SK-N-SH treated with all-trans-retinoic acid at 6 μM for 48 hours (cell line): ENCODE data around the gene YEATS2.

Experiments
- ATAC-seq: fragments of 200-7000 bp; cut with Tn5 transposase; 3 replicates; pipeline ENCODE4 v1.9.1; 2020; ENCODE audit warnings: mild to moderate bottlenecking, moderate library complexity
- ARNTL ChIP-seq: fragments of 450-650 bp; formaldehyde crosslinking; IDR thresholded peaks from 2 replicates; pipeline ENCODE4 v1.5.0; 2020; ENCODE audit warnings: low read depth, mild to moderate bottlenecking, moderate library complexity, borderline replicate concordance
- CREB5 ChIP-seq: fragments of 250-450 bp; sonication (Bioruptor Pico); IDR thresholded peaks from 2 replicates; pipeline ENCODE4 v1.5.1; 2020; ENCODE audit warnings: low read depth, mild to moderate bottlenecking, moderate library complexity
- CSDC2 ChIP-seq: fragments of 250-450 bp; sonication (Bioruptor Pico); IDR thresholded peaks from 2 replicates; pipeline ENCODE4 v1.5.0; 2020; ENCODE audit warnings: mild to moderate bottlenecking, moderate library complexity
- CSRNP3 ChIP-seq: fragments of 250-450 bp; sonication (Bioruptor Pico); IDR thresholded peaks from 2 replicates; pipeline ENCODE4 v1.5.1; 2021; ENCODE audit warnings: mild to moderate bottlenecking, moderate library complexity
- ESRRG ChIP-seq: fragments of 250-450 bp; sonication (Bioruptor Pico); IDR thresholded peaks from 2 replicates; pipeline ENCODE4 v1.6.1; 2021; ENCODE audit warnings: mild to moderate bottlenecking
- GLIS3 ChIP-seq: fragments of 250-450 bp; sonication (Bioruptor Pico); IDR thresholded peaks from 2 replicates; pipeline ENCODE4 v1.5.0; 2020; ENCODE audit warnings: mild to moderate bottlenecking, moderate library complexity
- ISL1 ChIP-seq: fragments of 250-450 bp; sonication (Bioruptor Pico); IDR thresholded peaks from 2 replicates; pipeline ENCODE4 v2.1.2; 2022; ENCODE audit warnings: mild to moderate bottlenecking, moderate library complexity
- OSR1 ChIP-seq: fragments of 250-450 bp; sonication (Bioruptor Pico); IDR thresholded peaks from 2 replicates; pipeline ENCODE4 v1.8.0; 2022; ENCODE audit warnings: moderate library complexity, mild to moderate bottlenecking, inconsistent platforms
- PPARA ChIP-seq: fragments of 250-450 bp; sonication (Bioruptor Pico); IDR thresholded peaks from 2 replicates; pipeline ENCODE4 v1.5.0; 2020; ENCODE audit warnings: mild to moderate bottlenecking, borderline replicate concordance
- RARB ChIP-seq: fragments of 250-450 bp; sonication (Bioruptor Pico); IDR thresholded peaks from 2 replicates; pipeline ENCODE4 v1.8.0; 2021; ENCODE audit warnings: mild to moderate bottlenecking, moderate library complexity
- SNAI2 ChIP-seq: fragments of 250-450 bp; sonication (Bioruptor Pico); IDR thresholded peaks from 2 replicates; pipeline ENCODE4 v1.5.0; 2020; ENCODE audit warnings: mild to moderate bottlenecking, moderate library complexity
- TOX ChIP-seq: fragments of 250-450 bp; sonication (Bioruptor Pico); IDR thresholded peaks from 2 replicates; pipeline ENCODE4 v1.8.0; 2021; ENCODE audit warnings: mild to moderate bottlenecking, moderate library complexity, borderline replicate concordance
- ZC3H10 ChIP-seq: fragments of 250-450 bp; sonication (Bioruptor Pico); IDR thresholded peaks from 2 replicates; pipeline ENCODE4 v1.5.1; 2021; ENCODE audit warnings: mild to moderate bottlenecking, moderate library complexity
- ZFP3 ChIP-seq: fragments of 250-450 bp; sonication (Bioruptor Pico); IDR thresholded peaks from 2 replicates; pipeline ENCODE4 v1.5.0; 2020; ENCODE audit warnings: mild to moderate bottlenecking, moderate library complexity
- ZFP30 ChIP-seq: fragments of 450-650 bp; formaldehyde crosslinking; IDR thresholded peaks from 2 replicates; pipeline ENCODE4 v1.5.0; 2022; ENCODE audit warnings: mild to moderate bottlenecking, moderate library complexity
- ZNF565 ChIP-seq: fragments of 450-650 bp; formaldehyde crosslinking; conservative IDR thresholded peaks from 2 replicates; pipeline ENCODE4 v1.5.0; 2020; ENCODE audit warnings: low read depth, mild to moderate bottlenecking, moderate library complexity
- ZNF70 ChIP-seq: fragments of 450-650 bp; formaldehyde crosslinking; IDR thresholded peaks from 2 replicates; pipeline ENCODE4 v1.5.0; 2020; ENCODE audit warnings: mild to moderate bottlenecking, moderate library complexity
- ZNF8 ChIP-seq: fragments of 450-650 bp; formaldehyde crosslinking; IDR thresholded peaks from 2 replicates; pipeline ENCODE4 v1.5.0; 2020; ENCODE audit warnings: mild to moderate bottlenecking, moderate library complexity
- TF ChIP-seq, protein P1 (sequence below): fragments of 250-450 bp; sonication (Bioruptor Pico); IDR thresholded peaks from 2 replicates; pipeline ENCODE4 v1.8.0; 2021; ENCODE audit warnings: low read depth, mild to moderate bottlenecking, moderate library complexity, borderline replicate concordance
- TF ChIP-seq, protein P2 (sequence below): fragments of 250-450 bp; sonication (Bioruptor Pico); IDR thresholded peaks from 2 replicates; pipeline ENCODE4 v1.5.0; 2020; ENCODE audit warnings: mild to moderate bottlenecking, moderate library complexity
- TF ChIP-seq, protein P3 (sequence below): fragments of 250-450 bp; sonication (Bioruptor Pico); IDR thresholded peaks from 2 replicates; pipeline ENCODE4 v1.8.0; 2020; ENCODE audit warnings: mild to moderate bottlenecking, moderate library complexity, borderline replicate concordance

Gene YEATS2

GRCh38 chr3:183845608-183846288, 148.2 kb downstream of the YEATS2 start:
- ATAC-seq = peak; percentile 78

GRCh38 chr3:183854318-183855035, 156.9 kb downstream of the YEATS2 start:
- TF ChIP-seq SNAI2 (CRISPR knock-in tag) (no peak), OSR1 (no peak), ISL1 (no peak), ZFP30 (no peak), ARNTL (CRISPR knock-in tag) (no peak)
- TF ChIP-seq, protein P1, sequence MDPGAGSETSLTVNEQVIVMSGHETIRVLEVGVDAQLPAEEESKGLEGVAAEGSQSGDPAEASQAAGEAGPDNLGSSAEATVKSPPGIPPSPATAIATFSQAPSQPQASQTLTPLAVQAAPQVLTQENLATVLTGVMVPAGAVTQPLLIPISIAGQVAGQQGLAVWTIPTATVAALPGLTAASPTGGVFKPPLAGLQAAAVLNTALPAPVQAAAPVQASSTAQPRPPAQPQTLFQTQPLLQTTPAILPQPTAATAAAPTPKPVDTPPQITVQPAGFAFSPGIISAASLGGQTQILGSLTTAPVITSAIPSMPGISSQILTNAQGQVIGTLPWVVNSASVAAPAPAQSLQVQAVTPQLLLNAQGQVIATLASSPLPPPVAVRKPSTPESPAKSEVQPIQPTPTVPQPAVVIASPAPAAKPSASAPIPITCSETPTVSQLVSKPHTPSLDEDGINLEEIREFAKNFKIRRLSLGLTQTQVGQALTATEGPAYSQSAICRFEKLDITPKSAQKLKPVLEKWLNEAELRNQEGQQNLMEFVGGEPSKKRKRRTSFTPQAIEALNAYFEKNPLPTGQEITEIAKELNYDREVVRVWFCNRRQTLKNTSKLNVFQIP (CRISPR knock-in tag) = no peak
- ATAC-seq = no peak

More at GRCh38 chr3:183845608-183846288, 148.2 kb downstream of the YEATS2 start:
- no peak for TF ChIP-seq TOX
- TF ChIP-seq, protein P2, sequence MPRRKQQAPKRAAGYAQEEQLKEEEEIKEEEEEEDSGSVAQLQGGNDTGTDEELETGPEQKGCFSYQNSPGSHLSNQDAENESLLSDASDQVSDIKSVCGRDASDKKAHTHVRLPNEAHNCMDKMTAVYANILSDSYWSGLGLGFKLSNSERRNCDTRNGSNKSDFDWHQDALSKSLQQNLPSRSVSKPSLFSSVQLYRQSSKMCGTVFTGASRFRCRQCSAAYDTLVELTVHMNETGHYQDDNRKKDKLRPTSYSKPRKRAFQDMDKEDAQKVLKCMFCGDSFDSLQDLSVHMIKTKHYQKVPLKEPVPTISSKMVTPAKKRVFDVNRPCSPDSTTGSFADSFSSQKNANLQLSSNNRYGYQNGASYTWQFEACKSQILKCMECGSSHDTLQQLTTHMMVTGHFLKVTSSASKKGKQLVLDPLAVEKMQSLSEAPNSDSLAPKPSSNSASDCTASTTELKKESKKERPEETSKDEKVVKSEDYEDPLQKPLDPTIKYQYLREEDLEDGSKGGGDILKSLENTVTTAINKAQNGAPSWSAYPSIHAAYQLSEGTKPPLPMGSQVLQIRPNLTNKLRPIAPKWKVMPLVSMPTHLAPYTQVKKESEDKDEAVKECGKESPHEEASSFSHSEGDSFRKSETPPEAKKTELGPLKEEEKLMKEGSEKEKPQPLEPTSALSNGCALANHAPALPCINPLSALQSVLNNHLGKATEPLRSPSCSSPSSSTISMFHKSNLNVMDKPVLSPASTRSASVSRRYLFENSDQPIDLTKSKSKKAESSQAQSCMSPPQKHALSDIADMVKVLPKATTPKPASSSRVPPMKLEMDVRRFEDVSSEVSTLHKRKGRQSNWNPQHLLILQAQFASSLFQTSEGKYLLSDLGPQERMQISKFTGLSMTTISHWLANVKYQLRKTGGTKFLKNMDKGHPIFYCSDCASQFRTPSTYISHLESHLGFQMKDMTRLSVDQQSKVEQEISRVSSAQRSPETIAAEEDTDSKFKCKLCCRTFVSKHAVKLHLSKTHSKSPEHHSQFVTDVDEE (CRISPR knock-in tag) = no peak
- TF ChIP-seq ZNF70 (CRISPR knock-in tag) = no peak

GRCh38 chr3:183857863-183858262, 160.3 kb downstream of the YEATS2 start:
- no peak for ATAC-seq
- TF ChIP-seq ZNF8 (no peak), ZNF565 (no peak), RARB (CRISPR knock-in tag) (no peak), ESRRG (CRISPR knock-in tag) (no peak), ZFP3 (no peak), CSRNP3 (CRISPR knock-in tag) (no peak), ARNTL (CRISPR knock-in tag) (no peak), ISL1 (no peak), GLIS3 (CRISPR knock-in tag) (no peak), ZC3H10 (no peak), CSDC2 (CRISPR knock-in tag) (no peak), PPARA (CRISPR knock-in tag) (no peak), ZNF70 (CRISPR knock-in tag) (no peak), CREB5 (no peak)
- TF ChIP-seq, protein P1 (CRISPR knock-in tag) = no peak
- TF ChIP-seq, protein P3, sequence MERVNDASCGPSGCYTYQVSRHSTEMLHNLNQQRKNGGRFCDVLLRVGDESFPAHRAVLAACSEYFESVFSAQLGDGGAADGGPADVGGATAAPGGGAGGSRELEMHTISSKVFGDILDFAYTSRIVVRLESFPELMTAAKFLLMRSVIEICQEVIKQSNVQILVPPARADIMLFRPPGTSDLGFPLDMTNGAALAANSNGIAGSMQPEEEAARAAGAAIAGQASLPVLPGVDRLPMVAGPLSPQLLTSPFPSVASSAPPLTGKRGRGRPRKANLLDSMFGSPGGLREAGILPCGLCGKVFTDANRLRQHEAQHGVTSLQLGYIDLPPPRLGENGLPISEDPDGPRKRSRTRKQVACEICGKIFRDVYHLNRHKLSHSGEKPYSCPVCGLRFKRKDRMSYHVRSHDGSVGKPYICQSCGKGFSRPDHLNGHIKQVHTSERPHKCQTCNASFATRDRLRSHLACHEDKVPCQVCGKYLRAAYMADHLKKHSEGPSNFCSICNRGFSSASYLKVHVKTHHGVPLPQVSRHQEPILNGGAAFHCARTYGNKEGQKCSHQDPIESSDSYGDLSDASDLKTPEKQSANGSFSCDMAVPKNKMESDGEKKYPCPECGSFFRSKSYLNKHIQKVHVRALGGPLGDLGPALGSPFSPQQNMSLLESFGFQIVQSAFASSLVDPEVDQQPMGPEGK = no peak
- TF ChIP-seq, protein P2 (CRISPR knock-in tag) = no peak
